GM12801 (cell line): ENCODE measurements around the gene PKD2L1.

Source experiments
- CTCF ChIP-seq: IDR thresholded peaks from one replicate; pipeline ENCODE4 v1.5.1; 2011; ENCODE audit warnings: control low read depth; ENCODE audit not compliant: insufficient read length; ENCODE audit errors: extremely low read depth

Gene PKD2L1

DNA sequence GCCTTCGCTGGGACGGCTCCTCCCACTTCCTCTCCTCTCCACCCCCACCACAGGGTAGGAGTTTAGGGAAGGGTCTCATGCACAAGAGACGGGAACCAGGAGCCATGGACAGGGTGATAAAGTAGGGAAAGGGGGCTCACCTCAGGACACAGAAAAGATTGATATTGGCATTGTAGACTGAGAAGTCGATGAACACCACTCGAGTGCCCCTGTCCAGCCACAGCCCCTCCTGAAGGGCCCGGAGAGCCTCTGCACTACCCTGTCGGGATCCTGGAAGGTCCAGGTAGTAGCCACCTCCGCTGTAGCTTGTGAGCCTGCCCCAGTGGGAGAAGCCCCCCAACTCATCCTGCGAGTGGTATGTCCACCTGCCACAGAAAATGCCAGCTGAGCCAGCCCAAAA, 32.8 kb downstream of the PKD2L1 start:
- no peak for TF ChIP-seq CTCF

DNA sequence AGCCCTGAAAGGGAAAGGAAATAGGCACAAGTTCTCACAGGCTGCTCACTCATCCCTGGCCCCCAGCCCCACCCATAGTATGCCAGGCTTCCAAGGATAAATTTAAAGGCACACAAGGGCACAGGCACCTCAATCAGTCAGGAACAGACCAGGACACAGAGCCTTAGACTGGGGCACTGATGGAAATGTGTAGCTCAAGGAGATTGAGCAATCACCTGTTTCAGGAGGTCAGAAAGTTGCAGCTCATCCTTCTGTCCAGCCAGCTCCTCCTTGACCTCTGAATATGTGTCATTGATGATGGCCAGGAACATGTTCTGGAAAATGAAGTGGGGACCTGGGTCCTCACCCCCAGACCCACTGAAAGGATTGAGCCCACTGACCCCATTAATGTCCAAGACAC, 37.0 kb downstream of the PKD2L1 start:
- no peak for TF ChIP-seq CTCF

- TF ChIP-seq CTCF, result no peak
These were observed 38.7 kb downstream of the PKD2L1 start for GRCh38 chr10:100291356-100291755.

GRCh38 chr10:100289641-100290040, 40.4 kb downstream of the PKD2L1 start:
- no peak for TF ChIP-seq CTCF

DNA sequence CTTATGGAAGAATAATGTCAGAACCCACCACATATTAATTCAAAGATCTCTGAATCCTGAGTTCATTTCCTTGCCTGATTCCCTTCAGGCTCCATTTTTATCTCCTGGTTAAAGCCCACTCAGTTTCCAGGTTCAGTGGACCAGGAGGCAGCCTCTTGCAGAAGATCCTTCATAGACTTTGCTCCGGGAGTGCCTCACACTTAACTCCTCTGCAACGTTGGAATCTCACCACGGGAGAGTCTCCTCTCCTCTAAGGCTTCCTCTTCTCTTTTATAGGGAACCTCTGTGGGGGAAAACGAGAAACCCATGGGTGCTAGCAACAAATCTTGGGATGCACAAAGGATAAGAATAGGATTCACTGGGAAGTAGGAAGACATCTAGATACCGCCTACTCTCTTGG, 41.8 kb downstream of the PKD2L1 start:
- no peak for TF ChIP-seq CTCF

GRCh38 chr10:100287756-100288155, 42.3 kb downstream of the PKD2L1 start:
- TF ChIP-seq CTCF, result no peak

DNA sequence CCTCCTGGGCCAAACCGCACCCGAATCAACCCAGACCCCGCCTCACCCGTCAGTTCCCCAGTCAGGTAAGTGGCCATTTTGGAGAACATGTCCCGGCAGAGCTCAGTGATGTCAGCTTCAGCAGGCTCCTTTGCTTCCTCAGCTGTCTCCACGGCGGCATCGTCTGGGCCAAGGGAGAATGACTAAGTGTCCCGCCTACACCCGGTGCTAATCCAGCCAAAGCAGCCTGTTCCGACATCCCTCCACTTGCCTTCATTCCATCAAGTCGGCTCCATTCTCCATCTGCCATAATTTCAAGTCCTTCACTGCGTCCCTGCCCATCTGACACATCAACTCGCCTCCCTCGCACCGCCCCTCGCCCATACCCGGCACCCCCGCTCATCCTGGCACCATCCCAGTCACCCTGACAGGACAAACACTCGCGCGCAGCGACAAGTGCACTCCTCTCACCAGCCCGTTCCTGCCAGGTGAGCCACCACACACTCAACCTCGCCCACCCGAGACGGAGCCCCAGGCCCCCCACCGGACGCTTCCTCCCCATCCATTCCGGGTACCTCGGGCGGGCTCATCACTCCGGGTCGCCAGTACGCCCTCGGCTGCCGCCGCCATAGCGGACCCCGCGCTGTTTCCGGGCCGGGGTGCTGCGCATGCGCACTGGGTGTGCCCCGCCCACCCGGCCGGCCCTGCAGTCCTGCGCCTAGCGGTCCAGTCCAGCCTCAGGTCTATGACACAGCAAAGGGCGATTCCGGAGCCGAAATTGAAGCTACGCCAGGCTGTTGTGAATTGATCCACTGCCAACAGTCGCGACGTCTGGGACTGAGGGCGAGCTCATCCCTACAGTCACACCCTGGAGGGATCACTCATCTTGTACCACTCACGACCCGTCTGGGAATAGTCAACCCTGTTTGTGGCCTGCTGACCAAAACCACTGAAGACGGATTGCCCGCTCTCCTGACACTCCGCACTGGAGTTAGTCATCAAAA, 43.7 kb downstream of the PKD2L1 start, which contains the start of gene BLOC1S2:
BLOC1S2 (minus strand) TSS at position 630 of the 983 bp plus-strand sequence; CDS start at position 609, 21 bp downstream.
- TF ChIP-seq CTCF, result no peak
